IMR-90 (cell line): ENCODE data around the gene MACROD1. TPM values are rescaled to one million over a fixed set of nuclear protein-coding genes. Genes with fewer than 3 reads are reported as not detected.

Experiments used
- ATAC-seq: fragments of 200-7000 bp; cut with Tn5 transposase; 2 replicates; pipeline ENCODE4 v1.9.1; 2020; ENCODE audit warnings: low read depth, mild to moderate bottlenecking, moderate library complexity
- BruUV-seq: library from RNA; stranded (reverse); fragments of 400-500 nt; replicated peaks from 2 replicates; lab custom pipeline; 2021; lab: Mats Ljungman, UMichigan
- CTCF ChIA-PET: fragments of 300-600 bp; formaldehyde crosslinking; extraction: SDS; loops from one replicate; lab custom pipeline; 2021; ENCODE audit warnings: antibody characterized with exemption; lab: Yijun Ruan, JAX
- POLR2A ChIA-PET: fragments of 300-600 bp; sonication (Branson Sonifier 250); formaldehyde crosslinking; loops from one replicate; lab custom pipeline; 2022; ENCODE audit warnings: antibody characterized with exemption; ENCODE audit not compliant: unreplicated experiment; lab: Charles Lee
- DNase-seq: peaks from one replicate; pipeline ENCODE4 v3.0.0; 2013
- H2AFZ ChIP-seq: replicated peaks from 2 replicates; pipeline ENCODE3; 2013; ENCODE audit warnings: low read length, mild to moderate bottlenecking; ENCODE audit not compliant: poor library complexity
- H2AK5ac ChIP-seq: 2 replicates; pipeline ENCODE4 v1.6.1; 2013; ENCODE audit warnings: low read depth, low read length, inconsistent platforms
- H2AK9ac ChIP-seq: replicated peaks from 2 replicates; pipeline ENCODE3; 2013; ENCODE audit warnings: mild to moderate bottlenecking, low read depth, low read length, moderate library complexity; ENCODE audit not compliant: poor library complexity
- H2BK120ac ChIP-seq: 2 replicates; pipeline ENCODE4 v1.6.1; 2013; ENCODE audit warnings: low read depth, low read length, inconsistent platforms
- H2BK15ac ChIP-seq: 3 replicates; pipeline ENCODE4 v1.6.1; 2013; ENCODE audit warnings: low read depth, low read length, inconsistent platforms
- H2BK20ac ChIP-seq: 2 replicates; pipeline ENCODE4 v1.6.1; 2013; ENCODE audit warnings: low read depth, mild to moderate bottlenecking, inconsistent platforms, low read length, moderate library complexity
- H2BK5ac ChIP-seq: 2 replicates; pipeline ENCODE4 v1.6.1; 2013; ENCODE audit warnings: mild to moderate bottlenecking, low read depth, low read length, inconsistent platforms; ENCODE audit not compliant: poor library complexity, severe bottlenecking
- H3K14ac ChIP-seq: replicated peaks from 2 replicates; pipeline ENCODE4 v1.6.1; 2013; ENCODE audit warnings: low read depth, low read length, inconsistent platforms
- H3K18ac ChIP-seq: 2 replicates; pipeline ENCODE4 v1.6.1; 2013; ENCODE audit warnings: low read depth, low read length, control low read depth
- H3K23ac ChIP-seq: 2 replicates; pipeline ENCODE4 v1.6.1; 2013; ENCODE audit warnings: low read depth, low read length, inconsistent platforms
- H3K27ac ChIP-seq: 2 replicates; pipeline ENCODE4 v1.5.1; 2013; ENCODE audit warnings: mild to moderate bottlenecking, control low read depth, low read length; ENCODE audit not compliant: insufficient read depth
- H3K27me3 ChIP-seq: 2 replicates; pipeline ENCODE4 v1.6.1; 2013; ENCODE audit warnings: low read length; ENCODE audit not compliant: control insufficient read depth, insufficient read depth
- H3K36me3 ChIP-seq: 2 replicates; pipeline ENCODE4 v1.6.1; 2013; ENCODE audit warnings: low read length, mixed read lengths; ENCODE audit not compliant: control insufficient read depth, insufficient read depth
- H3K4ac ChIP-seq: 2 replicates; pipeline ENCODE4 v1.6.1; 2013; ENCODE audit warnings: low read depth, low read length, inconsistent platforms
- H3K4me1 ChIP-seq: 2 replicates; pipeline ENCODE4 v1.6.1; 2013; ENCODE audit warnings: low read length, mixed read lengths; ENCODE audit not compliant: control insufficient read depth, insufficient read depth
- H3K4me2 ChIP-seq: 2 replicates; pipeline ENCODE4 v1.6.1; 2013; ENCODE audit warnings: low read depth, mild to moderate bottlenecking, control low read depth, low read length, moderate library complexity
- H3K4me3 ChIP-seq: 2 replicates; pipeline ENCODE4 v1.5.1; 2013; ENCODE audit warnings: low read depth, mild to moderate bottlenecking, control low read depth, low read length, moderate library complexity; ENCODE audit not compliant: insufficient read depth
- H3K56ac ChIP-seq: 2 replicates; pipeline ENCODE4 v1.6.1; 2013; ENCODE audit warnings: low read length, inconsistent platforms; ENCODE audit not compliant: insufficient read depth; ENCODE audit errors: extremely low read depth
- H3K79me1 ChIP-seq, 2 experiments: 2 replicates each; pipeline ENCODE4 v1.6.1; 2013; ENCODE audit warnings: low read length in 2 of 2, inconsistent platforms in 1 of 2, low read depth in 1 of 2
- H3K9ac ChIP-seq: 2 replicates; pipeline ENCODE4 v1.6.1; 2013; ENCODE audit warnings: low read depth, low read length, control low read depth
- H3K9me1 ChIP-seq: 2 replicates; pipeline ENCODE4 v1.6.1; 2013; ENCODE audit warnings: low read length, inconsistent platforms; ENCODE audit not compliant: insufficient read depth
- H3K9me3 ChIP-seq: 2 replicates; pipeline ENCODE4 v1.6.1; 2013; ENCODE audit warnings: low read length; ENCODE audit not compliant: control insufficient read depth, insufficient read depth
- H4K20me1 ChIP-seq: 2 replicates; pipeline ENCODE4 v1.6.1; 2013; ENCODE audit warnings: low read length, inconsistent platforms; ENCODE audit not compliant: insufficient read depth
- H4K5ac ChIP-seq: 2 replicates; pipeline ENCODE4 v1.6.1; 2013; ENCODE audit warnings: mild to moderate bottlenecking, low read depth, low read length, control low read depth
- H4K8ac ChIP-seq, 2 experiments: 2 replicates each; pipeline ENCODE4 v1.6.1; 2013; ENCODE audit warnings: low read depth in 2 of 2, low read length in 2 of 2, control low read depth in 1 of 2, inconsistent platforms in 1 of 2
- H4K91ac ChIP-seq: 2 replicates; pipeline ENCODE4 v1.6.1; 2013; ENCODE audit warnings: low read depth, low read length, inconsistent platforms; ENCODE audit not compliant: insufficient read depth
- MAFK ChIP-seq: IDR thresholded peaks from 2 replicates; pipeline ENCODE4 v1.6.1; 2012; ENCODE audit warnings: low read depth, low read length, improper control_type of control experiment
- RAD21 ChIP-seq: IDR thresholded peaks from 2 replicates; pipeline ENCODE4 v1.6.1; 2012; ENCODE audit warnings: low read length, improper control_type of control experiment
- RCOR1 ChIP-seq: IDR thresholded peaks from 2 replicates; pipeline ENCODE4 v1.6.1; 2012; ENCODE audit warnings: mild to moderate bottlenecking, low read length, improper control_type of control experiment; ENCODE audit not compliant: insufficient replicate concordance
- WGBS, 2 experiments: methylation state at CpG; one replicate each; pipeline versions ENCODE4 v1.1.5 to v1.1.7; 2013; ENCODE audit warnings: missing lambda C conversion rate in 2 of 2; ENCODE audit not compliant: insufficient read length in 1 of 2; ENCODE audit errors: extremely low coverage in 2 of 2; 5-methylcytosine and 5-hydroxymethylcytosine counted together
- dilution Hi-C: fragments of 300-500 bp; cut with HindIII; formaldehyde crosslinking; loops from one replicate; pipeline ENCODE4 v1.14.3; 2018; ENCODE audit warnings: low sequenced_read_pairs; ENCODE audit not compliant: unreplicated experiment
- in situ Hi-C: fragments of 300-500 bp; cut with MboI; formaldehyde crosslinking; loops from 3 replicates; pipeline ENCODE4 v1.14.3; 2019; ENCODE audit warnings: low sequenced_read_pairs, inconsistent platforms, mixed read lengths
- intact Hi-C: fragments of 100-400 bp; cut with micrococcal nuclease; formaldehyde crosslinking; loops from 2 replicates; pipeline ENCODE4 v1.10.0; 2022
- polyA plus RNA-seq, 3 experiments: library from polyadenylated mRNA; depleted of rRNA; stranded (reverse); fragments of >200 nt; gene quantifications; 2 replicates each; pipeline ENCODE4 v1.2.3, GENCODE V29; 2012; ENCODE audit warnings: low replicate concordance in 1 of 3
- total RNA-seq: library from RNA; depleted of rRNA; stranded (reverse); fragments of >200 nt; gene quantifications from 2 replicates; pipeline ENCODE4 v1.2.3, GENCODE V29; 2012
- TF ChIP-seq, protein P1 (sequence below): fragments of 150-350 bp; IDR thresholded peaks from 2 replicates; pipeline ENCODE4 v1.6.1; 2017; ENCODE audit warnings: mild to moderate bottlenecking, antibody characterized with exemption, low read length, low read depth

MACROD1 gene
- total and polyA plus RNA-seq, 2 of the 4 experiments (the other 2 are of a cell fraction): 2.5 to 9.3 TPM

DNA sequence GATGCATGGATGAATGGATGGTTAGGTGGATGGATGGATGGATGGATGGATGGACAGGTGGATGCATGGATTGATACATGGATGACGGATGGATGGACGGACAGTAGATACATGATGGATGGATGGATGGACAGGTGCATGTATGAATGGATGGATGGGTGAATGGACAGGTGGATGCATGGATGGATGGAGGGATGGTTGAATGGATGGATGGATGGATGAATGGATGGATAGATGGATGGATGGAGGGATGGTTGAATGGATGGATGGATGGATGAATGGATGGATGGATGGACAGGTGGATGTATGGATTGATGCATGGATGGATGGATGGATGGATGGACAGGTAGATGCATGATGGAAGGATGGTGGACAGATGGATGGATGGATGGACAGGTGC is 51.7 kb downstream of the MACROD1 start:
- Histone ChIP-seq H4K8ac (no peak overlapping the region), H3K27ac (no peak overlapping the region), H3K14ac (no peak overlapping the region), H4K91ac (no peak overlapping the region), H3K79me1 (0 out of 4 replicates have a peak, but pooled peaks cover 0 to 3% of the 10 kb centered on the region in 2 experiments), H3K27me3 (no peaks in the 10 kb centered on the region), H4K20me1 (no peaks in the 10 kb centered on the region), H2BK120ac (no peak overlapping the region), H4K5ac (no peak overlapping the region), H3K9me1 (peaks cover 4% of the 10 kb centered on the region; the same call in 1 of the 2 replicates), H2BK15ac (no peak overlapping the region), H2AK5ac (no peak overlapping the region), H3K4me1 (no peaks in the 10 kb centered on the region), H2AFZ (no peak overlapping the region), H3K23ac (no peak overlapping the region), H3K9me3 (no peaks in the 10 kb centered on the region), H3K36me3 (no peaks in the 10 kb centered on the region), H3K9ac (no peak overlapping the region), H3K4me2 (no peak overlapping the region), H3K18ac (no peak overlapping the region), H2BK5ac (peak overlapping the region; percentile 22), H3K4ac (no peak overlapping the region), H2BK20ac (no peak overlapping the region), H2AK9ac (no peak overlapping the region), H3K4me3 (no peak overlapping the region), H3K56ac (no peak overlapping the region)
- TF ChIP-seq, protein P1, sequence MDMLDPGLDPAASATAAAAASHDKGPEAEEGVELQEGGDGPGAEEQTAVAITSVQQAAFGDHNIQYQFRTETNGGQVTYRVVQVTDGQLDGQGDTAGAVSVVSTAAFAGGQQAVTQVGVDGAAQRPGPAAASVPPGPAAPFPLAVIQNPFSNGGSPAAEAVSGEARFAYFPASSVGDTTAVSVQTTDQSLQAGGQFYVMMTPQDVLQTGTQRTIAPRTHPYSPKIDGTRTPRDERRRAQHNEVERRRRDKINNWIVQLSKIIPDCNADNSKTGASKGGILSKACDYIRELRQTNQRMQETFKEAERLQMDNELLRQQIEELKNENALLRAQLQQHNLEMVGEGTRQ: no peak
- TF ChIP-seq RAD21 (no peak), RCOR1 (no peak), MAFK (no peak)
- ChIA-PET POLR2A (no interaction called here), CTCF (no interaction called here)
- ATAC-seq (no peak), DNase-seq (no peak)
- intact Hi-C loops (no loop called here), dilution Hi-C loops (no loop called here), in situ Hi-C loops (no loop called here)
- 83% methylated on average over 2 of the region's 2 CpGs; no CpG with 5 or more reads in 1 of the 2 experiments for WGBS, 2 experiments
- no TSS peak for BruUV-seq
